WTC11 (cell line): ENCODE measurements around the gene PET100.

ENCODE experiments used
- CREM ChIP-seq: sonication (generic); formaldehyde crosslinking; IDR thresholded peaks from 2 replicates; pipeline ENCODE4 v1.8.1; 2022; ENCODE audit warnings: mild to moderate bottlenecking, missing genetic modification reagents, moderate library complexity
- IRF2 ChIP-seq: sonication (generic); formaldehyde crosslinking; IDR thresholded peaks from 2 replicates; pipeline ENCODE4 v1.8.0; 2022; ENCODE audit warnings: low read depth, missing genetic modification reagents, borderline replicate concordance
- SP1 ChIP-seq: sonication (generic); formaldehyde crosslinking; conservative IDR thresholded peaks from 2 replicates; pipeline ENCODE4 v1.8.1; 2022; ENCODE audit warnings: missing genetic modification reagents
- TCF7 ChIP-seq: sonication (generic); formaldehyde crosslinking; IDR thresholded peaks from 2 replicates; pipeline ENCODE4 v1.8.0; 2022; ENCODE audit warnings: mild to moderate bottlenecking, low read depth, missing genetic modification reagents, moderate library complexity
- TEAD4 ChIP-seq: sonication (generic); formaldehyde crosslinking; IDR thresholded peaks from 2 replicates; pipeline ENCODE4 v1.8.0; 2022; ENCODE audit warnings: mild to moderate bottlenecking, missing genetic modification reagents
- ZNF121 ChIP-seq: sonication (generic); formaldehyde crosslinking; IDR thresholded peaks from 2 replicates; pipeline ENCODE4 v1.8.0; 2023; ENCODE audit warnings: missing genetic modification reagents
- ZNF671 ChIP-seq: fragments of 250-450 bp; sonication (Bioruptor Pico); IDR thresholded peaks from 2 replicates; pipeline ENCODE4 v1.8.0; 2021; ENCODE audit warnings: mild to moderate bottlenecking
- TF ChIP-seq, protein P1 (sequence below): sonication (generic); formaldehyde crosslinking; IDR thresholded peaks from 2 replicates; pipeline ENCODE4 v1.8.1; 2023; ENCODE audit warnings: mild to moderate bottlenecking, missing genetic modification reagents, moderate library complexity
- TF ChIP-seq, protein P2 (sequence below): fragments of 200-600 bp; IDR thresholded peaks from 2 replicates; pipeline ENCODE4 v1.8.0; 2022; ENCODE audit warnings: antibody characterized with exemption
- TF ChIP-seq, protein P3 (sequence below): sonication (generic); formaldehyde crosslinking; IDR thresholded peaks from 2 replicates; pipeline ENCODE4 v1.8.1; 2022; ENCODE audit warnings: mild to moderate bottlenecking, missing genetic modification reagents, moderate library complexity, borderline replicate concordance
- TF ChIP-seq, protein P4 (sequence below): sonication (generic); formaldehyde crosslinking; IDR thresholded peaks from 2 replicates; pipeline ENCODE4 v1.8.0; 2022; ENCODE audit warnings: missing genetic modification reagents
- TF ChIP-seq, protein P5 (sequence below): sonication (generic); formaldehyde crosslinking; IDR thresholded peaks from 2 replicates; pipeline ENCODE4 v1.8.0; 2022; ENCODE audit warnings: mild to moderate bottlenecking, missing genetic modification reagents
- TF ChIP-seq, protein P6 (sequence below): sonication (generic); formaldehyde crosslinking; IDR thresholded peaks from 2 replicates; pipeline ENCODE4 v1.8.1; 2022; ENCODE audit warnings: missing genetic modification reagents, borderline replicate concordance

DNA sequence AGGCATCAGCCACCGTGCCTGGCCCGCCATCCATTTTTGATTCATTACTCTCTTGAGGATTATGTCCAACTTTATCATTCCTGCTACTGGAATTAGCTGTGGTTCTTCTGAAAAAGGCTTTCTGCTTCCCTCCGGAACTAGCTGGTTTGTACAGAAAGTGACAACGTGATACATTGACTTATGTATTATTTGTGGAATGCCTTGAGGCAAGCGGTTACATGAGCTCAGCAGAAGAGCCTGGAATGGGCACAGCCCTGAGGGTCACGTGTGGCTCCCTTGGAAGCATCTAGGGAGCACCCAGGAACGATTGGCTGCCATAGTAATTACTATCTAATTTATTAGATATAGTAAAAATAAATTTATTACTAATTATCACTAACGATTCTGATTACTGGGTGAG is 24.8 kb downstream of the PET100 start:
- TF ChIP-seq TCF7 (CRISPR knock-in tag) (no peak), ZNF121 (CRISPR knock-in tag) (no peak), TEAD4 (CRISPR knock-in tag) (no peak), IRF2 (CRISPR knock-in tag) (no peak), CREM (CRISPR knock-in tag) (no peak), ZNF671 (CRISPR knock-in tag) (no peak), SP1 (CRISPR knock-in tag) (no peak)
- TF ChIP-seq, protein P1, sequence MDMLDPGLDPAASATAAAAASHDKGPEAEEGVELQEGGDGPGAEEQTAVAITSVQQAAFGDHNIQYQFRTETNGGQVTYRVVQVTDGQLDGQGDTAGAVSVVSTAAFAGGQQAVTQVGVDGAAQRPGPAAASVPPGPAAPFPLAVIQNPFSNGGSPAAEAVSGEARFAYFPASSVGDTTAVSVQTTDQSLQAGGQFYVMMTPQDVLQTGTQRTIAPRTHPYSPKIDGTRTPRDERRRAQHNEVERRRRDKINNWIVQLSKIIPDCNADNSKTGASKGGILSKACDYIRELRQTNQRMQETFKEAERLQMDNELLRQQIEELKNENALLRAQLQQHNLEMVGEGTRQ: no peak
- TF ChIP-seq, protein P2, sequence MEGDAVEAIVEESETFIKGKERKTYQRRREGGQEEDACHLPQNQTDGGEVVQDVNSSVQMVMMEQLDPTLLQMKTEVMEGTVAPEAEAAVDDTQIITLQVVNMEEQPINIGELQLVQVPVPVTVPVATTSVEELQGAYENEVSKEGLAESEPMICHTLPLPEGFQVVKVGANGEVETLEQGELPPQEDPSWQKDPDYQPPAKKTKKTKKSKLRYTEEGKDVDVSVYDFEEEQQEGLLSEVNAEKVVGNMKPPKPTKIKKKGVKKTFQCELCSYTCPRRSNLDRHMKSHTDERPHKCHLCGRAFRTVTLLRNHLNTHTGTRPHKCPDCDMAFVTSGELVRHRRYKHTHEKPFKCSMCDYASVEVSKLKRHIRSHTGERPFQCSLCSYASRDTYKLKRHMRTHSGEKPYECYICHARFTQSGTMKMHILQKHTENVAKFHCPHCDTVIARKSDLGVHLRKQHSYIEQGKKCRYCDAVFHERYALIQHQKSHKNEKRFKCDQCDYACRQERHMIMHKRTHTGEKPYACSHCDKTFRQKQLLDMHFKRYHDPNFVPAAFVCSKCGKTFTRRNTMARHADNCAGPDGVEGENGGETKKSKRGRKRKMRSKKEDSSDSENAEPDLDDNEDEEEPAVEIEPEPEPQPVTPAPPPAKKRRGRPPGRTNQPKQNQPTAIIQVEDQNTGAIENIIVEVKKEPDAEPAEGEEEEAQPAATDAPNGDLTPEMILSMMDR: no peak
- TF ChIP-seq, protein P3, sequence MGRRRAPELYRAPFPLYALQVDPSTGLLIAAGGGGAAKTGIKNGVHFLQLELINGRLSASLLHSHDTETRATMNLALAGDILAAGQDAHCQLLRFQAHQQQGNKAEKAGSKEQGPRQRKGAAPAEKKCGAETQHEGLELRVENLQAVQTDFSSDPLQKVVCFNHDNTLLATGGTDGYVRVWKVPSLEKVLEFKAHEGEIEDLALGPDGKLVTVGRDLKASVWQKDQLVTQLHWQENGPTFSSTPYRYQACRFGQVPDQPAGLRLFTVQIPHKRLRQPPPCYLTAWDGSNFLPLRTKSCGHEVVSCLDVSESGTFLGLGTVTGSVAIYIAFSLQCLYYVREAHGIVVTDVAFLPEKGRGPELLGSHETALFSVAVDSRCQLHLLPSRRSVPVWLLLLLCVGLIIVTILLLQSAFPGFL (CRISPR knock-in tag): no peak
- TF ChIP-seq, protein P4, sequence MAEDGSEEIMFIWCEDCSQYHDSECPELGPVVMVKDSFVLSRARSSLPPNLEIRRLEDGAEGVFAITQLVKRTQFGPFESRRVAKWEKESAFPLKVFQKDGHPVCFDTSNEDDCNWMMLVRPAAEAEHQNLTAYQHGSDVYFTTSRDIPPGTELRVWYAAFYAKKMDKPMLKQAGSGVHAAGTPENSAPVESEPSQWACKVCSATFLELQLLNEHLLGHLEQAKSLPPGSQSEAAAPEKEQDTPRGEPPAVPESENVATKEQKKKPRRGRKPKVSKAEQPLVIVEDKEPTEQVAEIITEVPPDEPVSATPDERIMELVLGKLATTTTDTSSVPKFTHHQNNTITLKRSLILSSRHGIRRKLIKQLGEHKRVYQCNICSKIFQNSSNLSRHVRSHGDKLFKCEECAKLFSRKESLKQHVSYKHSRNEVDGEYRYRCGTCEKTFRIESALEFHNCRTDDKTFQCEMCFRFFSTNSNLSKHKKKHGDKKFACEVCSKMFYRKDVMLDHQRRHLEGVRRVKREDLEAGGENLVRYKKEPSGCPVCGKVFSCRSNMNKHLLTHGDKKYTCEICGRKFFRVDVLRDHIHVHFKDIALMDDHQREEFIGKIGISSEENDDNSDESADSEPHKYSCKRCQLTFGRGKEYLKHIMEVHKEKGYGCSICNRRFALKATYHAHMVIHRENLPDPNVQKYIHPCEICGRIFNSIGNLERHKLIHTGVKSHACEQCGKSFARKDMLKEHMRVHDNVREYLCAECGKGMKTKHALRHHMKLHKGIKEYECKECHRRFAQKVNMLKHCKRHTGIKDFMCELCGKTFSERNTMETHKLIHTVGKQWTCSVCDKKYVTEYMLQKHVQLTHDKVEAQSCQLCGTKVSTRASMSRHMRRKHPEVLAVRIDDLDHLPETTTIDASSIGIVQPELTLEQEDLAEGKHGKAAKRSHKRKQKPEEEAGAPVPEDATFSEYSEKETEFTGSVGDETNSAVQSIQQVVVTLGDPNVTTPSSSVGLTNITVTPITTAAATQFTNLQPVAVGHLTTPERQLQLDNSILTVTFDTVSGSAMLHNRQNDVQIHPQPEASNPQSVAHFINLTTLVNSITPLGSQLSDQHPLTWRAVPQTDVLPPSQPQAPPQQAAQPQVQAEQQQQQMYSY (CRISPR knock-in tag): no peak
- TF ChIP-seq, protein P5, sequence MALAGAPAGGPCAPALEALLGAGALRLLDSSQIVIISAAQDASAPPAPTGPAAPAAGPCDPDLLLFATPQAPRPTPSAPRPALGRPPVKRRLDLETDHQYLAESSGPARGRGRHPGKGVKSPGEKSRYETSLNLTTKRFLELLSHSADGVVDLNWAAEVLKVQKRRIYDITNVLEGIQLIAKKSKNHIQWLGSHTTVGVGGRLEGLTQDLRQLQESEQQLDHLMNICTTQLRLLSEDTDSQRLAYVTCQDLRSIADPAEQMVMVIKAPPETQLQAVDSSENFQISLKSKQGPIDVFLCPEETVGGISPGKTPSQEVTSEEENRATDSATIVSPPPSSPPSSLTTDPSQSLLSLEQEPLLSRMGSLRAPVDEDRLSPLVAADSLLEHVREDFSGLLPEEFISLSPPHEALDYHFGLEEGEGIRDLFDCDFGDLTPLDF (CRISPR knock-in tag): no peak
- TF ChIP-seq, protein P6, sequence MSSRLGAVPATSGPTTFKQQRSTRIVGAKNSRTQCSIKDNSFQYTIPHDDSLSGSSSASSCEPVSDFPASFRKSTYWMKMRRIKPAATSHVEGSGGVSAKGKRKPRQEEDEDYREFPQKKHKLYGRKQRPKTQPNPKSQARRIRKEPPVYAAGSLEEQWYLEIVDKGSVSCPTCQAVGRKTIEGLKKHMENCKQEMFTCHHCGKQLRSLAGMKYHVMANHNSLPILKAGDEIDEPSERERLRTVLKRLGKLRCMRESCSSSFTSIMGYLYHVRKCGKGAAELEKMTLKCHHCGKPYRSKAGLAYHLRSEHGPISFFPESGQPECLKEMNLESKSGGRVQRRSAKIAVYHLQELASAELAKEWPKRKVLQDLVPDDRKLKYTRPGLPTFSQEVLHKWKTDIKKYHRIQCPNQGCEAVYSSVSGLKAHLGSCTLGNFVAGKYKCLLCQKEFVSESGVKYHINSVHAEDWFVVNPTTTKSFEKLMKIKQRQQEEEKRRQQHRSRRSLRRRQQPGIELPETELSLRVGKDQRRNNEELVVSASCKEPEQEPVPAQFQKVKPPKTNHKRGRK: no peak
